ENCODE results near the gene RND1.

DNA sequence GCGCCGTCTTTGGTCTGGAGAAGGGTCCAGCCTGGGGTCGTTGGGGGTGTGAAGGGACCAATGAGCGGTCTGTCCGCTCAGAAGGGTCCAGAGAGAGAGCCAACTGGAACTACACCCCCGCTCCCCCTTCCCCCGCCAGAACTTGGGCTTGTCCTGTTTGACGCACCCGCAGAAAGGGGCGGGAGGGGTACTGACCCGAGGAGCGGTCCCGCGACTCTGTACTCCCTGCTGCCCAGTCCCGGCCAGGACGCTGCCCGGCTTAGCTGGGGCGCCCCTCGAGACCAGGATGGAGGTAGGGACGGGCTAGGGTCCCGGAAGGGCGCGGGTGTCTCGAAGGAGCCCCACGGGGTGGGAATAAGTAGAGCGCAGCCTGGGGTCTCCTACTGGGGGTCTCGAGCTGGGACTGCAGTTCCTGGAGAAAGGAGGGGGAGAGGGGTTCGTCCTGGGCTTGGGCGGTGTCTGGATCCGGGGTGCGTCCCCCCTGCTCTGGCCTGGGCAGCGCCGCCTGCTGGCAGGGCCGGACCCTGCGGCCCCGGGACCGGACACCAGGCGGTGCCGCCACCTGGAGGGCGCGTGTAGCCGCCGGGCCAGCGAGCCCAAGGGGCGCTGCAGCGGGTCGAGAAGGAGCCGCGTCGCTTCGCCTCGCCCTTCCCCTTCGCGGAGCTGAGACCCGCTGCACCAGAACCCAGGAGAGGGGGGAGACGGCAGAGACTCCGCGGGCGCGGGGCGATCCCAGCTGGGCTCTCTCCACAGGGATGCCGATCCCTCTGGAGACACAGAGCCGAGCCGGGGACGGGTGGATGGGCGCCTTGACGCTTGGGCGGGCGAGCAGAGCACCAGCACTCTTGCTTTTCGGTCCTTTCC, 51.2 kb downstream of the RND1 start:
- TF ChIP-seq, protein P1, sequence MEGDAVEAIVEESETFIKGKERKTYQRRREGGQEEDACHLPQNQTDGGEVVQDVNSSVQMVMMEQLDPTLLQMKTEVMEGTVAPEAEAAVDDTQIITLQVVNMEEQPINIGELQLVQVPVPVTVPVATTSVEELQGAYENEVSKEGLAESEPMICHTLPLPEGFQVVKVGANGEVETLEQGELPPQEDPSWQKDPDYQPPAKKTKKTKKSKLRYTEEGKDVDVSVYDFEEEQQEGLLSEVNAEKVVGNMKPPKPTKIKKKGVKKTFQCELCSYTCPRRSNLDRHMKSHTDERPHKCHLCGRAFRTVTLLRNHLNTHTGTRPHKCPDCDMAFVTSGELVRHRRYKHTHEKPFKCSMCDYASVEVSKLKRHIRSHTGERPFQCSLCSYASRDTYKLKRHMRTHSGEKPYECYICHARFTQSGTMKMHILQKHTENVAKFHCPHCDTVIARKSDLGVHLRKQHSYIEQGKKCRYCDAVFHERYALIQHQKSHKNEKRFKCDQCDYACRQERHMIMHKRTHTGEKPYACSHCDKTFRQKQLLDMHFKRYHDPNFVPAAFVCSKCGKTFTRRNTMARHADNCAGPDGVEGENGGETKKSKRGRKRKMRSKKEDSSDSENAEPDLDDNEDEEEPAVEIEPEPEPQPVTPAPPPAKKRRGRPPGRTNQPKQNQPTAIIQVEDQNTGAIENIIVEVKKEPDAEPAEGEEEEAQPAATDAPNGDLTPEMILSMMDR (conservative IDR thresholded peaks at IDR 0.05): peak; percentile 89
- TF ChIP-seq EZH2 (IDR thresholded peaks at IDR 0.05; ENCODE audit: low read depth): no peak

Data from PC-9 (cell line).